Liver (tissue), 3 donors: ENCODE data around the gene CR1L.
"Not testable (repeated sequence)": the region's sequence is repeated elsewhere in the genome, so short reads cannot be mapped to it uniquely, and the experiment has no call there.

ENCODE experiments used
- ATF3 ChIP-seq: IDR thresholded peaks from 2 replicates; pipeline ENCODE4 v1.6.1; 2016; ENCODE audit warnings: antibody characterized with exemption
- CTCF ChIP-seq: fragments of 150-350 bp; IDR thresholded peaks from 2 replicates; pipeline ENCODE4 v1.5.1; 2017; ENCODE audit warnings: improper control_type of control experiment, low read depth, low read length; ENCODE audit not compliant: missing input control
- FOXA1 ChIP-seq: IDR thresholded peaks from 2 replicates; pipeline ENCODE4 v1.6.1; 2016; ENCODE audit warnings: antibody characterized with exemption
- GABPA ChIP-seq, 2 donors: IDR thresholded peaks in 1 of 2; conservative IDR thresholded peaks in 1 of 2; 2 replicates each; pipeline ENCODE4 v1.6.1; 2016; ENCODE audit warnings: antibody characterized with exemption in 2 of 2, mild to moderate bottlenecking in 1 of 2, moderate library complexity in 1 of 2
- HNF4G ChIP-seq: IDR thresholded peaks from 2 replicates; pipeline ENCODE4 v1.6.1; 2016; ENCODE audit warnings: antibody characterized with exemption
- JUND ChIP-seq, 2 donors: IDR thresholded peaks; 2 replicates each; pipeline ENCODE4 v1.6.1; 2016; ENCODE audit warnings: antibody characterized with exemption in 2 of 2
- MAX ChIP-seq: IDR thresholded peaks from 2 replicates; pipeline ENCODE4 v1.6.1; 2016; ENCODE audit warnings: antibody characterized with exemption
- RAD21 ChIP-seq, 2 donors: IDR thresholded peaks; 2 replicates each; pipeline ENCODE4 v1.6.1; 2016; ENCODE audit warnings: antibody characterized with exemption in 2 of 2, mild to moderate bottlenecking in 2 of 2
- REST ChIP-seq: IDR thresholded peaks from 2 replicates; pipeline ENCODE4 v1.6.1; 2016; ENCODE audit warnings: antibody characterized with exemption, mild to moderate bottlenecking
- TAF1 ChIP-seq: conservative IDR thresholded peaks from 2 replicates; pipeline ENCODE4 v1.6.1; 2016; ENCODE audit warnings: antibody characterized with exemption, mild to moderate bottlenecking
- YY1 ChIP-seq: IDR thresholded peaks from 2 replicates; pipeline ENCODE4 v1.6.1; 2016; ENCODE audit warnings: antibody characterized with exemption, mild to moderate bottlenecking
- ZBTB33 ChIP-seq: IDR thresholded peaks from 2 replicates; pipeline ENCODE4 v1.6.1; 2016; ENCODE audit warnings: antibody characterized with exemption
- donor health status: healthy.
- donor health status: healthy.

GRCh38 chr1:207692291-207692690, 47.4 kb downstream of the CR1L start:
- TF ChIP-seq CTCF; YY1; RAD21 (IDR thresholded peaks at IDR 0.05); FOXA1; ZBTB33; ATF3; JUND (IDR thresholded peaks at IDR 0.05); HNF4G; GABPA (IDR thresholded peaks at IDR 0.05 in 1 of 2, conservative IDR thresholded peaks at IDR 0.05 in 1 of 2); TAF1; REST; MAX: not testable (repeated sequence)
